ENCODE data around the gene LYSMD4. TPM values are rescaled to one million over a fixed set of nuclear protein-coding genes. Genes with fewer than 3 reads are reported as not detected.

The LYSMD4 gene
- total and polyA plus RNA-seq, 10 of the 15 experiments (the other 5 are each of a cell fraction or from before 2014, with no cell fraction given), result 1.8 to 5.8 (median 3.9) TPM

GRCh38 chr15:99753066-99753465, 19.8 kb upstream of the LYSMD4 start (continued):
- no peak for TF ChIP-seq RELB (IDR thresholded peaks at IDR 0.05; ENCODE audit: low read depth)

GRCh38 chr15:99752556-99752955, 19.3 kb upstream of the LYSMD4 start:
- BruUV-seq (replicated peaks), result no TSS peak
- in situ Hi-C loops (cut with MboI) (no loop called here), intact Hi-C loops (cut with micrococcal nuclease; ENCODE audit: unreplicated experiment) (loop anchor here (10.0 kb wide), 1 partner anchor 648 kb away; the partner anchor contains the start of gene SYNM)
- H3K9ac ChIP-seq (ENCODE audit: control insufficient read depth, insufficient read depth, low read length), result no peak overlapping the region
- TF ChIP-seq ATF7 (IDR thresholded peaks at IDR 0.05; ENCODE audit: low read depth), result no peak
- no peak for TF ChIP-seq ZZZ3 (IDR thresholded peaks at IDR 0.05; ENCODE audit: control insufficient read depth, insufficient read length, low read depth)
- TF ChIP-seq MLLT1 (IDR thresholded peaks at IDR 0.05), result no peak
- TF ChIP-seq KLF5 (IDR thresholded peaks at IDR 0.05; ENCODE audit: partially characterized antibody), result no peak
- TF ChIP-seq ZBTB33 (IDR thresholded peaks at IDR 0.05), result no peak
- no peak for TF ChIP-seq PKNOX1 (IDR thresholded peaks at IDR 0.05)
- TF ChIP-seq KAT2A (conservative IDR thresholded peaks at IDR 0.05; ENCODE audit: control insufficient read depth, low read depth, low read length), result no peak
- no peak for TF ChIP-seq YY1 (IDR thresholded peaks at IDR 0.05; ENCODE audit: low read depth, low read length)
- TF ChIP-seq SKIL (IDR thresholded peaks at IDR 0.05; ENCODE audit: low read depth, poor library complexity, severe bottlenecking), result no peak
- no peak for TF ChIP-seq NFYA (IDR thresholded peaks at IDR 0.05; ENCODE audit: borderline replicate concordance, low read depth, low read length)
- ChIA-PET RAD21 (ENCODE audit: unreplicated experiment) (interaction anchor here (6.2 kb wide), 1 partner anchor 479 kb away, joined by 61 read pairs; no protein-coding TSS in a partner anchor), SMC1A (ENCODE audit: uncharacterized antibody, unreplicated experiment) (interaction anchor here (1.0 to 2.1 kb wide), 4 partner anchors 34 to 480 kb away, joined by 3 to 5 read pairs (median 4); no protein-coding TSS in a partner anchor), POLR2A (no interaction called here), CTCF (interaction anchor here (0.5 to 6.0 kb wide), 5 partner anchors 12 to 480 kb away, joined by 3 to 105 read pairs (median 6); no protein-coding TSS in a partner anchor)
- H3K36me3 ChIP-seq (ENCODE audit: control insufficient read depth in 2 of 2, insufficient read depth in 2 of 2, low read length in 1 of 2), result no peaks in the 10 kb centered on the region
- H4K20me1 ChIP-seq (ENCODE audit: control insufficient read depth, insufficient read depth), result no peaks in the 10 kb centered on the region
- DNase-seq (ENCODE audit: low read depth, low spot score) (no peak), FAIRE-seq (no peak), ATAC-seq (no peak)
- no peak overlapping the region for H3K4me3 ChIP-seq
- no peaks in the 10 kb centered on the region for H3K9me3 ChIP-seq (replicated peaks; ENCODE audit: control insufficient read depth, insufficient read depth, low read length)
- H3K4me2 ChIP-seq (ENCODE audit: control insufficient read depth, insufficient read depth), result no peak overlapping the region
- no peak overlapping the region for H3K27ac ChIP-seq (ENCODE audit: control insufficient read depth, insufficient read depth)
- H3K4me1 ChIP-seq (ENCODE audit: control insufficient read depth, insufficient read depth, low read length), result peaks cover 5% of the 10 kb centered on the region
- H2AFZ ChIP-seq (ENCODE audit: control insufficient read depth, low read depth, low read length), result no peak overlapping the region
- H3K79me2 ChIP-seq (ENCODE audit: control insufficient read depth, insufficient read depth, low read length), result no peaks in the 10 kb centered on the region
- WGBS (ENCODE audit: insufficient coverage, insufficient replicate concordance, low lambda C conversion rate, missing lambda C conversion rate), result 47% methylated on average over 4 of the region's 4 CpGs
- no peaks in the 10 kb centered on the region for H3K27me3 ChIP-seq (replicated peaks in 1 of 2; ENCODE audit: control insufficient read depth in 2 of 2, insufficient read depth in 2 of 2, low read length in 1 of 2)
